ENCODE results near the gene EPN1.
"Not testable (repeated sequence)": the region's sequence is repeated elsewhere in the genome, so short reads cannot be mapped to it uniquely, and the experiment has no call there.

The EPN1 gene

GRCh38 chr19:55717879-55718711, 43.1 kb downstream of the EPN1 start:
- not testable (repeated sequence) for DNase-seq (ENCODE audit: low read depth in 2 of 3, low spot score in 1 of 3)

GRCh38 chr19:55720214-55720746, 45.3 kb downstream of the EPN1 start:
- no peak for DNase-seq (ENCODE audit: low read depth in 2 of 3, low spot score in 1 of 3)

- DNase-seq (ENCODE audit: low read depth in 2 of 3, low spot score in 1 of 3), result no peak
These were observed 45.8 kb downstream of the EPN1 start for GRCh38 chr19:55720801-55721200.

GRCh38 chr19:55723491-55723890, 48.5 kb downstream of the EPN1 start:
- no peak for DNase-seq (ENCODE audit: low read depth in 2 of 3, low spot score in 1 of 3)

GRCh38 chr19:55730378-55730777, 55.4 kb downstream of the EPN1 start:
- DNase-seq (ENCODE audit: low read depth in 2 of 3, low spot score in 1 of 3), result not testable (repeated sequence)

- DNase-seq (ENCODE audit: low read depth in 2 of 3, low spot score in 1 of 3), result no peak
These were observed 63.3 kb downstream of the EPN1 start, which contains the start of gene NLRP9 for GRCh38 chr19:55738302-55738701. TSS of gene NLRP9 (minus strand) at chr19:55738402. CDS start at chr19:55738374, 28 bp downstream.

- DNase-seq (ENCODE audit: low read depth in 2 of 3, low spot score in 1 of 3), result no peak
These were observed 75.7 kb downstream of the EPN1 start for GRCh38 chr19:55750715-55751114.

- no peak for DNase-seq (ENCODE audit: low read depth in 2 of 3, low spot score in 1 of 3)
These were observed 78.4 kb downstream of the EPN1 start for GRCh38 chr19:55753401-55753800.

GRCh38 chr19:55756808-55757207, 81.8 kb downstream of the EPN1 start:
- not testable (repeated sequence) for DNase-seq (ENCODE audit: low read depth in 2 of 3, low spot score in 1 of 3)

- DNase-seq (ENCODE audit: low read depth in 2 of 3, low spot score in 1 of 3), result not testable (repeated sequence)
These were observed 83.8 kb downstream of the EPN1 start, which contains the start of gene RFPL4A for GRCh38 chr19:55758797-55759196. TSS of gene RFPL4A (plus strand) at chr19:55759097. CDS start at chr19:55761801, 2,704 bp downstream.

All from stimulated activated CD4-positive, alpha-beta T cell treated with anti-CD3 and anti-CD28 coated beads, Interleukin-12 subunit alpha, Interleukin-12 subunit beta, amount 100 ng/mL, for 48 hours (primary cell).